Measurements from ENCODE around the gene MLLT3.
A peak's percentile ranks its signal among the peaks of the same experiment; 100 is the strongest.

MLLT3 gene

GRCh38 chr9:20640331-20641187 is 18.3 kb upstream of the MLLT3 start:
- peaks cover 8% of the 10 kb centered on the region; the same call in 1 of the 2 replicates for H4K20me1 ChIP-seq (ENCODE audit: low read depth, low read length)
- no peak overlapping the region for H3K9ac ChIP-seq (ENCODE audit: low read length)
- H3K9me3 ChIP-seq (ENCODE audit: insufficient read depth, low read length) = no peaks in the 10 kb centered on the region
- TF ChIP-seq CTCF (IDR thresholded peaks at IDR 0.05; ENCODE audit: insufficient read depth, low read length, poor library complexity, severe bottlenecking) (no peak), EZH2phosphoT487 (conservative IDR thresholded peaks at IDR 0.05; ENCODE audit: low read length) (peak; percentile 95; the same call in 1 of the 2 replicates)
- H3K4me2 ChIP-seq (ENCODE audit: low read depth, low read length, poor library complexity, severe bottlenecking) = no peak overlapping the region
- H3K27ac ChIP-seq (ENCODE audit: low read depth, low read length) = no peak overlapping the region
- H3F3A ChIP-seq (ENCODE audit: insufficient read depth) = no peaks in the 10 kb centered on the region
- H3K36me3 ChIP-seq (ENCODE audit: low read length) = no peaks in the 10 kb centered on the region
- H2AFZ ChIP-seq (ENCODE audit: low read depth, low read length, severe bottlenecking) = no peak overlapping the region
- no peaks in the 10 kb centered on the region for H3K79me2 ChIP-seq (ENCODE audit: insufficient read depth, low read length)
- H3K27me3 ChIP-seq (ENCODE audit: low read length) = no peaks in the 10 kb centered on the region
- H3K4me3 ChIP-seq (ENCODE audit: insufficient read depth, low read length, poor library complexity, severe bottlenecking) = no peak overlapping the region
- no peaks in the 10 kb centered on the region for H3K9me2 ChIP-seq (replicated peaks; ENCODE audit: insufficient read depth, low read length)

GRCh38 chr9:20636888-20637440 is 14.7 kb upstream of the MLLT3 start:
- TF ChIP-seq EZH2phosphoT487 (conservative IDR thresholded peaks at IDR 0.05; ENCODE audit: low read length) (no peak), CTCF (IDR thresholded peaks at IDR 0.05; ENCODE audit: insufficient read depth, low read length, poor library complexity, severe bottlenecking) (no peak)
- H3K4me2 ChIP-seq (ENCODE audit: low read depth, low read length, poor library complexity, severe bottlenecking) = no peak overlapping the region

GRCh38 chr9:20634895-20635294 is 12.6 kb upstream of the MLLT3 start:
- no peak for TF ChIP-seq CTCF (IDR thresholded peaks at IDR 0.05; ENCODE audit: insufficient read depth, low read length, poor library complexity, severe bottlenecking)
- TF ChIP-seq EZH2phosphoT487 (conservative IDR thresholded peaks at IDR 0.05; ENCODE audit: low read length) = no peak
- H3K27ac ChIP-seq (ENCODE audit: low read depth, low read length) = no peak overlapping the region
- H3K9me2 ChIP-seq (replicated peaks; ENCODE audit: insufficient read depth, low read length) = no peaks in the 10 kb centered on the region
- no peaks in the 10 kb centered on the region for H3K79me2 ChIP-seq (ENCODE audit: insufficient read depth, low read length)
- no peaks in the 10 kb centered on the region for H4K20me1 ChIP-seq (ENCODE audit: low read depth, low read length)
- H2AFZ ChIP-seq (ENCODE audit: low read depth, low read length, severe bottlenecking) = no peak overlapping the region
- no peaks in the 10 kb centered on the region for H3K36me3 ChIP-seq (ENCODE audit: low read length)
- H3F3A ChIP-seq (ENCODE audit: insufficient read depth) = no peaks in the 10 kb centered on the region
- no peak overlapping the region for H3K4me2 ChIP-seq (ENCODE audit: low read depth, low read length, poor library complexity, severe bottlenecking)
- H3K9me3 ChIP-seq (ENCODE audit: insufficient read depth, low read length) = no peaks in the 10 kb centered on the region
- no peak overlapping the region for H3K4me3 ChIP-seq (ENCODE audit: insufficient read depth, low read length, poor library complexity, severe bottlenecking)
- H3K27me3 ChIP-seq (ENCODE audit: low read length) = peaks cover 9% of the 10 kb centered on the region; the same call in 1 of the 2 replicates
- H3K9ac ChIP-seq (ENCODE audit: low read length) = no peak overlapping the region

More at GRCh38 chr9:20636888-20637440, 14.7 kb upstream of the MLLT3 start:
- H4K20me1 ChIP-seq (ENCODE audit: low read depth, low read length) = no peaks in the 10 kb centered on the region
- H2AFZ ChIP-seq (ENCODE audit: low read depth, low read length, severe bottlenecking) = no peak overlapping the region
- 0 out of 2 replicates have a peak, but pooled peaks cover 4% of the 10 kb centered on the region for H3K27me3 ChIP-seq (ENCODE audit: low read length)
- no peak overlapping the region for H3K27ac ChIP-seq (ENCODE audit: low read depth, low read length)
- no peak overlapping the region for H3K4me3 ChIP-seq (ENCODE audit: insufficient read depth, low read length, poor library complexity, severe bottlenecking)
- H3K36me3 ChIP-seq (ENCODE audit: low read length) = no peaks in the 10 kb centered on the region
- no peaks in the 10 kb centered on the region for H3K9me2 ChIP-seq (replicated peaks; ENCODE audit: insufficient read depth, low read length)
- H3K9ac ChIP-seq (ENCODE audit: low read length) = no peak overlapping the region
- H3K9me3 ChIP-seq (ENCODE audit: insufficient read depth, low read length) = no peaks in the 10 kb centered on the region
- H3F3A ChIP-seq (ENCODE audit: insufficient read depth) = no peaks in the 10 kb centered on the region
- H3K79me2 ChIP-seq (ENCODE audit: insufficient read depth, low read length) = no peaks in the 10 kb centered on the region

Data from SU-DHL-6 (cell line).